DND-41 (cell line): ENCODE measurements around the gene AAGAB.

Source experiments
- CTCF ChIP-seq: IDR thresholded peaks from 2 replicates; pipeline ENCODE4 v1.5.1; 2012; ENCODE audit warnings: borderline replicate concordance, low read length, moderate library complexity, mild to moderate bottlenecking; ENCODE audit not compliant: poor library complexity, severe bottlenecking; ENCODE audit errors: extremely low read depth
- EZH2 ChIP-seq: IDR thresholded peaks from 3 replicates; pipeline ENCODE4 v1.6.1; 2012; ENCODE audit warnings: borderline replicate concordance, low read depth, mild to moderate bottlenecking, moderate library complexity, low read length, inconsistent platforms; ENCODE audit not compliant: severe bottlenecking

DNA sequence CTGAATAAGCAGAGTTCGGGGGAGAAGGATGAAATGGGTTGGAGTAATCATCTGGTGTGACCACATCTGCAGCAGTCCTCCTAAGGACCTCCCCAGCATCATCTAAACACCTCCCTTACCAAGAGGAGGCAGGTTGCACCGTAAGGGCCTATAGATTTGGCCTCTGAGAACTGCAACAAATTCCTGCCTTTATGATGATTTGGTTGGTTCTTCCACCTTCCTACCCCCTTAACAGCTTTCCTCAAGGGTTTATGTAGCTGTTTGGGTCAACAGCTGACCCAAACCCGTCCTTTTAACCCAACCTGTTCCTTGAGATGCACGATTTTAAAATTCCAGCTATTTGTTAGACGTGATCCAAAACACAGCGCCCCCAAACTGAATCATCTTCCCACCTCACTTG, 58.2 kb downstream of the AAGAB start:
- TF ChIP-seq CTCF (no peak), EZH2 (no peak)
